Body of pancreas (tissue), 4 donors: Measurements from ENCODE around the gene ANTXR2. TPM values are rescaled to one million over a fixed set of nuclear protein-coding genes. Genes with fewer than 3 reads are reported as not detected.

Experiments used
- ATAC-seq: fragments of 150-250 bp; one replicate; pipeline ENCODE4 v1.9.1; 2016
- DNase-seq, 4 donors: peaks; one replicate each; pipeline ENCODE4 v3.0.0-alpha.2; 2019
- H3K27ac ChIP-seq, 4 donors: fragments of 200-600 bp; sonication (generic); 1 replicate in 3 of 4; 2 replicates in 1 of 4; pipeline versions ENCODE4 v1.5.1 to v1.6.1; 2016 to 2019; ENCODE audit warnings: mild to moderate bottlenecking in 1 of 4, mixed read lengths in 1 of 4, moderate library complexity in 1 of 4
- H3K27me3 ChIP-seq, 2 donors: fragments of 200-600 bp; sonication (generic); one replicate each; pipeline ENCODE4 v1.6.0; 2016; ENCODE audit warnings: mild to moderate bottlenecking in 1 of 2
- H3K36me3 ChIP-seq, 2 donors: fragments of 200-600 bp; sonication (generic); replicated peaks in 1 of 2; 2 replicates each; pipeline ENCODE4 v1.5.1; 2016; ENCODE audit warnings: low read depth in 2 of 2; ENCODE audit not compliant: insufficient read depth in 1 of 2
- H3K4me1 ChIP-seq: fragments of 200-600 bp; sonication (generic); one replicate; pipeline ENCODE4 v1.6.0; 2016
- H3K4me3 ChIP-seq, 2 donors: fragments of 200-600 bp; sonication (generic); 1 replicate in 1 of 2; 2 replicates in 1 of 2; pipeline ENCODE4 v1.5.1; 2016 to 2019
- H3K9me3 ChIP-seq, 3 donors: fragments of 200-600 bp; sonication (generic); 1 replicate in 2 of 3; 2 replicates in 1 of 3; pipeline ENCODE4 v1.5.1; 2016
- POLR2A ChIP-seq, 3 donors: fragments of 450-650 bp; IDR thresholded peaks; one replicate each; pipeline ENCODE4 v1.6.1; 2016; ENCODE audit warnings: antibody characterized with exemption in 3 of 3, mild to moderate bottlenecking in 2 of 3
- WGBS, 2 donors: methylation state at CpG; one replicate each; pipeline ENCODE4 v1.1.5; 2017; 5-methylcytosine and 5-hydroxymethylcytosine counted together
- intact Hi-C: fragments of 100-400 bp; cut with DNase I; formaldehyde crosslinking; loops from one replicate; pipeline ENCODE4 v1.15.1; 2023
- total RNA-seq, 2 donors: library from RNA; depleted of rRNA; stranded (reverse); fragments of >200 nt; gene quantifications; one replicate each; pipeline ENCODE4 v1.1.0, GENCODE V29; 2016
- TF ChIP-seq, protein P1 (sequence below), 7 experiments: fragments of 450-650 bp in 4 of 7; fragments of 200-600 bp in 3 of 7; sonication (generic) in 3 of 7; IDR thresholded peaks; one replicate each; pipeline ENCODE4 v1.5.1; 2016 to 2019; ENCODE audit warnings: antibody characterized with exemption in 7 of 7

ANTXR2 gene
- total RNA-seq, 2 donors from 2014 or later: 16.9 to 34.6 TPM

GRCh38 chr4:79877511-79877910 lies 195.5 kb downstream of the ANTXR2 start:
- Histone ChIP-seq H3K4me3 (no peak overlapping the region), H3K27ac (no peak overlapping the region), H3K4me1 (no peaks in the 10 kb centered on the region), H3K9me3 (no peaks in the 10 kb centered on the region), H3K36me3 (no peaks in the 10 kb centered on the region), H3K27me3 (no peaks in the 10 kb centered on the region)
- intact Hi-C loops: no loop called here
- no peak for TF ChIP-seq POLR2A (IDR thresholded peaks at IDR 0.05)
- TF ChIP-seq, protein P1, sequence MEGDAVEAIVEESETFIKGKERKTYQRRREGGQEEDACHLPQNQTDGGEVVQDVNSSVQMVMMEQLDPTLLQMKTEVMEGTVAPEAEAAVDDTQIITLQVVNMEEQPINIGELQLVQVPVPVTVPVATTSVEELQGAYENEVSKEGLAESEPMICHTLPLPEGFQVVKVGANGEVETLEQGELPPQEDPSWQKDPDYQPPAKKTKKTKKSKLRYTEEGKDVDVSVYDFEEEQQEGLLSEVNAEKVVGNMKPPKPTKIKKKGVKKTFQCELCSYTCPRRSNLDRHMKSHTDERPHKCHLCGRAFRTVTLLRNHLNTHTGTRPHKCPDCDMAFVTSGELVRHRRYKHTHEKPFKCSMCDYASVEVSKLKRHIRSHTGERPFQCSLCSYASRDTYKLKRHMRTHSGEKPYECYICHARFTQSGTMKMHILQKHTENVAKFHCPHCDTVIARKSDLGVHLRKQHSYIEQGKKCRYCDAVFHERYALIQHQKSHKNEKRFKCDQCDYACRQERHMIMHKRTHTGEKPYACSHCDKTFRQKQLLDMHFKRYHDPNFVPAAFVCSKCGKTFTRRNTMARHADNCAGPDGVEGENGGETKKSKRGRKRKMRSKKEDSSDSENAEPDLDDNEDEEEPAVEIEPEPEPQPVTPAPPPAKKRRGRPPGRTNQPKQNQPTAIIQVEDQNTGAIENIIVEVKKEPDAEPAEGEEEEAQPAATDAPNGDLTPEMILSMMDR (IDR thresholded peaks at IDR 0.05): no peak
- ATAC-seq (no peak), DNase-seq (no peak)

- Histone ChIP-seq H3K4me1 (no peaks in the 10 kb centered on the region), H3K27ac (no peak overlapping the region), H3K27me3 (no peaks in the 10 kb centered on the region), H3K9me3 (no peaks in the 10 kb centered on the region), H3K4me3 (no peak overlapping the region), H3K36me3 (no peaks in the 10 kb centered on the region)
- TF ChIP-seq, protein P1 (IDR thresholded peaks at IDR 0.05): no peak
- no peak for TF ChIP-seq POLR2A (IDR thresholded peaks at IDR 0.05)
- 63 to 71% methylated on average over 4 of the region's 4 CpGs for WGBS, 2 donors
- intact Hi-C loops: no loop called here
- DNase-seq (no peak), ATAC-seq (no peak)
These were observed 197.6 kb downstream of the ANTXR2 start for GRCh38 chr4:79875344-79875899.

DNA sequence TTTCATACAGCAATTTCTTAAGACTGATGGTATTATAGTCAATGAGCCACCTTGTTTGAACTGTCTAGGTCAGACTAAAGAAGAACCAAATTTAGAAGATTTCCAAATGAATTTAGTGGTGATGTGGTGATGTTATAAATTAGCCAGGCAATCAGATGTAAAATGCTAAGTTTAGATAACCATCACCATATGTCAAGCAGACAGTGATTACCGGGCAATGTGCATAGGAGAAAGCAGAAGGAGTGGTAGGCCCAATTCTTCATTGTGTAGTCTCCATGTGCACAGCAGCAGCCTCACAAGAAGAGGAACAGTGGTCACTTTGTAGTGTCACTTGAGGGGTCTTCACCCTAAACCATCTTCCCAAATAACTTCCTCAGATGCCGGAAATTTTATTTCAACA lies 198.8 kb downstream of the ANTXR2 start:
- no peak for ATAC-seq
- H3K27me3 ChIP-seq: no peaks in the 10 kb centered on the region
- intact Hi-C loops: no loop called here

GRCh38 chr4:79872738-79873137 lies 200.3 kb downstream of the ANTXR2 start:
- H3K4me3 ChIP-seq: no peak overlapping the region
- 75 to 86% methylated on average over 1 of the region's 1 CpG for WGBS, 2 donors
- TF ChIP-seq, protein P1 (IDR thresholded peaks at IDR 0.05): no peak
- no peaks in the 10 kb centered on the region for H3K4me1 ChIP-seq
- ATAC-seq (no peak), DNase-seq (no peak)
- no peaks in the 10 kb centered on the region for H3K27me3 ChIP-seq
- H3K36me3 ChIP-seq: no peaks in the 10 kb centered on the region
- H3K9me3 ChIP-seq: no peaks in the 10 kb centered on the region
- intact Hi-C loops: no loop called here
- H3K27ac ChIP-seq: no peak overlapping the region

More for the DNA sequence above, 198.8 kb downstream of the ANTXR2 start:
- TF ChIP-seq POLR2A (IDR thresholded peaks at IDR 0.05): no peak
- TF ChIP-seq, protein P1 (IDR thresholded peaks at IDR 0.05): no peak
- DNase-seq: no peak
- H3K27ac ChIP-seq: no peak overlapping the region
- 93 to 95% methylated on average over 2 of the region's 2 CpGs for WGBS, 2 donors
- no peaks in the 10 kb centered on the region for H3K36me3 ChIP-seq
- H3K9me3 ChIP-seq: no peaks in the 10 kb centered on the region
- H3K4me1 ChIP-seq: no peaks in the 10 kb centered on the region
- H3K4me3 ChIP-seq: no peak overlapping the region

GRCh38 chr4:79871961-79872360 lies 201.1 kb downstream of the ANTXR2 start:
- intact Hi-C loops: no loop called here
- Histone ChIP-seq H3K9me3 (no peaks in the 10 kb centered on the region), H3K27ac (no peak overlapping the region), H3K4me3 (no peak overlapping the region), H3K36me3 (no peaks in the 10 kb centered on the region), H3K27me3 (no peaks in the 10 kb centered on the region), H3K4me1 (no peaks in the 10 kb centered on the region)
- whole genome bisulfite sequencing, 2 donors: 45 to 46% methylated on average over 3 of the region's 3 CpGs
- TF ChIP-seq, protein P1 (IDR thresholded peaks at IDR 0.05): no peak
- no peak for TF ChIP-seq POLR2A (IDR thresholded peaks at IDR 0.05)
- no peak for ATAC-seq
- DNase-seq: no peak
